ENCODE measurements around the gene CCL20. TPM values are rescaled to one million over a fixed set of nuclear protein-coding genes. Genes with fewer than 3 reads are reported as not detected.
"Not testable (repeated sequence)": the region's sequence is repeated elsewhere in the genome, so short reads cannot be mapped to it uniquely, and the experiment has no call there.

Gene CCL20
- total and polyA plus RNA-seq, 2 donors (not counting 3 experiments of a cell fraction or from before 2014, with no cell fraction given): 0.32 TPM; not detected in 1

- Histone ChIP-seq H3K27ac (ENCODE audit: insufficient read depth, low read depth, low read length) (no peak overlapping the region), H3K9me1 (replicated peaks; ENCODE audit: control insufficient read depth, extremely low read depth, insufficient read depth, low read length) (no peaks in the 10 kb centered on the region), H3K9me3 (replicated peaks; ENCODE audit: control insufficient read depth, insufficient read depth, low read length) (no peaks in the 10 kb centered on the region), H3K36me3 (ENCODE audit: control insufficient read depth in 2 of 2, extremely low read depth in 1 of 2, insufficient read depth in 2 of 2, low read length in 2 of 2) (no peaks in the 10 kb centered on the region), H3K4me3 (replicated peaks in 1 of 3; ENCODE audit: insufficient read depth in 1 of 3, low read depth in 1 of 3, low read length in 3 of 3) (no peak overlapping the region), H3K4me1 (ENCODE audit: control insufficient read depth, extremely low read depth, insufficient read depth, low read length) (no peaks in the 10 kb centered on the region), H3K9ac (replicated peaks; ENCODE audit: extremely low read depth, insufficient read depth, low read length) (no peak overlapping the region), H3K4me2 (ENCODE audit: insufficient read depth, low read length) (no peak overlapping the region), H3K27me3 (ENCODE audit: control insufficient read depth in 2 of 2, insufficient read depth in 2 of 2, low read length in 2 of 2) (no peaks in the 10 kb centered on the region), H2AFZ (ENCODE audit: low read depth, low read length) (no peak overlapping the region), H4K20me1 (replicated peaks; ENCODE audit: control insufficient read depth, extremely low read depth, insufficient read depth, low read length) (no peaks in the 10 kb centered on the region), H3K79me2 (ENCODE audit: control insufficient read depth, insufficient read depth, low read length) (no peaks in the 10 kb centered on the region)
- CTCF ChIA-PET: interaction anchor here (0.9 to 1.3 kb wide), 3 partner anchors 25 to 61 kb away, joined by 3 to 5 read pairs (median 3); no protein-coding TSS in a partner anchor
- intact Hi-C loops (cut with micrococcal nuclease) (no loop called here), dilution Hi-C loops (cut with MboI; ENCODE audit: extremely low pct_ligation_motif_present, low sequenced_read_pairs) (no loop called here)
- TF ChIP-seq GATA2 (IDR thresholded peaks at IDR 0.05; ENCODE audit: insufficient read depth, insufficient read length, low read depth, low read length) (no peak), MYC (IDR thresholded peaks at IDR 0.05; ENCODE audit: low read depth, low read length) (no peak), EZH2 (IDR thresholded peaks at IDR 0.05; ENCODE audit: borderline replicate concordance, low read depth, low read length, severe bottlenecking) (no peak), FOS (IDR thresholded peaks at IDR 0.05; ENCODE audit: borderline replicate concordance, insufficient read depth, low read length) (no peak), POLR2A (IDR thresholded peaks at IDR 0.05; ENCODE audit: low read depth, low read length) (no peak), JUN (IDR thresholded peaks at IDR 0.05; ENCODE audit: borderline replicate concordance, insufficient read depth, insufficient read length, low read depth) (no peak), CTCF (IDR thresholded peaks at IDR 0.05; ENCODE audit: extremely low read depth in 1 of 2, insufficient read depth in 1 of 2, low read depth in 1 of 2, low read length in 2 of 2) (no peak), POLR2AphosphoS5 (IDR thresholded peaks at IDR 0.05; ENCODE audit: insufficient read depth, low read depth, low read length) (no peak), MAX (IDR thresholded peaks at IDR 0.05; ENCODE audit: insufficient read depth, insufficient read length) (no peak)
- FAIRE-seq (no peak), DNase-seq (ENCODE audit: low read depth, low spot score) (no peak)
- BruUV-seq (replicated peaks): no TSS peak
- POLR2A ChIA-PET: no interaction called here
Measured at GRCh38 chr2:227834916-227835650, 21.4 kb downstream of the CCL20 start.

GRCh38 chr2:227839339-227840129 is 25.9 kb downstream of the CCL20 start:
- dilution Hi-C loops (cut with MboI; ENCODE audit: extremely low pct_ligation_motif_present, low sequenced_read_pairs); H3K4me2 ChIP-seq (ENCODE audit: insufficient read depth, low read length); H3K27me3 ChIP-seq (ENCODE audit: control insufficient read depth in 2 of 2, insufficient read depth in 2 of 2, low read length in 2 of 2); H3K79me2 ChIP-seq (ENCODE audit: control insufficient read depth, insufficient read depth, low read length); DNase-seq (ENCODE audit: low read depth, low spot score); H2AFZ ChIP-seq (ENCODE audit: low read depth, low read length); H3K4me1 ChIP-seq (ENCODE audit: control insufficient read depth, extremely low read depth, insufficient read depth, low read length); H3K9me1 ChIP-seq (replicated peaks; ENCODE audit: control insufficient read depth, extremely low read depth, insufficient read depth, low read length); H3K9me3 ChIP-seq (replicated peaks; ENCODE audit: control insufficient read depth, insufficient read depth, low read length); FAIRE-seq; intact Hi-C loops (cut with micrococcal nuclease); H4K20me1 ChIP-seq (replicated peaks; ENCODE audit: control insufficient read depth, extremely low read depth, insufficient read depth, low read length); BruUV-seq (replicated peaks); H3K9ac ChIP-seq (replicated peaks; ENCODE audit: extremely low read depth, insufficient read depth, low read length); H3K36me3 ChIP-seq (ENCODE audit: control insufficient read depth in 2 of 2, extremely low read depth in 1 of 2, insufficient read depth in 2 of 2, low read length in 2 of 2); H3K4me3 ChIP-seq (replicated peaks in 1 of 3; ENCODE audit: insufficient read depth in 1 of 3, low read depth in 1 of 3, low read length in 3 of 3); H3K27ac ChIP-seq (ENCODE audit: insufficient read depth, low read depth, low read length); POLR2A ChIA-PET: not testable (repeated sequence)
- CTCF ChIA-PET: interaction anchor here (1.1 to 1.6 kb wide), 2 partner anchors 21 to 22 kb away, joined by 3 to 5 read pairs; no protein-coding TSS in a partner anchor
